IMR-90 (cell line): ENCODE results near the gene TCF7L1. TPM values are rescaled to one million over a fixed set of nuclear protein-coding genes. Genes with fewer than 3 reads are reported as not detected.

ENCODE experiments used
- ATAC-seq: fragments of 200-7000 bp; cut with Tn5 transposase; 2 replicates; pipeline ENCODE4 v1.9.1; 2020; ENCODE audit warnings: low read depth, mild to moderate bottlenecking, moderate library complexity
- BruUV-seq: library from RNA; stranded (reverse); fragments of 400-500 nt; replicated peaks from 2 replicates; lab custom pipeline; 2021; lab: Mats Ljungman, UMichigan
- CTCF ChIA-PET: fragments of 300-600 bp; formaldehyde crosslinking; extraction: SDS; loops from one replicate; lab custom pipeline; 2021; ENCODE audit warnings: antibody characterized with exemption; lab: Yijun Ruan, JAX
- POLR2A ChIA-PET: fragments of 300-600 bp; sonication (Branson Sonifier 250); formaldehyde crosslinking; loops from one replicate; lab custom pipeline; 2022; ENCODE audit warnings: antibody characterized with exemption; ENCODE audit not compliant: unreplicated experiment; lab: Charles Lee
- DNase-seq: peaks from one replicate; pipeline ENCODE4 v3.0.0; 2013
- H2AFZ ChIP-seq: replicated peaks from 2 replicates; pipeline ENCODE3; 2013; ENCODE audit warnings: low read length, mild to moderate bottlenecking; ENCODE audit not compliant: poor library complexity
- H2AK5ac ChIP-seq: 2 replicates; pipeline ENCODE4 v1.6.1; 2013; ENCODE audit warnings: low read depth, low read length, inconsistent platforms
- H2AK9ac ChIP-seq: replicated peaks from 2 replicates; pipeline ENCODE3; 2013; ENCODE audit warnings: mild to moderate bottlenecking, low read depth, low read length, moderate library complexity; ENCODE audit not compliant: poor library complexity
- H2BK120ac ChIP-seq: 2 replicates; pipeline ENCODE4 v1.6.1; 2013; ENCODE audit warnings: low read depth, low read length, inconsistent platforms
- H2BK15ac ChIP-seq: 3 replicates; pipeline ENCODE4 v1.6.1; 2013; ENCODE audit warnings: low read depth, low read length, inconsistent platforms
- H2BK20ac ChIP-seq: 2 replicates; pipeline ENCODE4 v1.6.1; 2013; ENCODE audit warnings: low read depth, mild to moderate bottlenecking, inconsistent platforms, low read length, moderate library complexity
- H2BK5ac ChIP-seq: 2 replicates; pipeline ENCODE4 v1.6.1; 2013; ENCODE audit warnings: mild to moderate bottlenecking, low read depth, low read length, inconsistent platforms; ENCODE audit not compliant: poor library complexity, severe bottlenecking
- H3K14ac ChIP-seq: replicated peaks from 2 replicates; pipeline ENCODE4 v1.6.1; 2013; ENCODE audit warnings: low read depth, low read length, inconsistent platforms
- H3K18ac ChIP-seq: 2 replicates; pipeline ENCODE4 v1.6.1; 2013; ENCODE audit warnings: low read depth, low read length, control low read depth
- H3K23ac ChIP-seq: 2 replicates; pipeline ENCODE4 v1.6.1; 2013; ENCODE audit warnings: low read depth, low read length, inconsistent platforms
- H3K27ac ChIP-seq: 2 replicates; pipeline ENCODE4 v1.5.1; 2013; ENCODE audit warnings: mild to moderate bottlenecking, control low read depth, low read length; ENCODE audit not compliant: insufficient read depth
- H3K27me3 ChIP-seq: 2 replicates; pipeline ENCODE4 v1.6.1; 2013; ENCODE audit warnings: low read length; ENCODE audit not compliant: control insufficient read depth, insufficient read depth
- H3K36me3 ChIP-seq: 2 replicates; pipeline ENCODE4 v1.6.1; 2013; ENCODE audit warnings: low read length, mixed read lengths; ENCODE audit not compliant: control insufficient read depth, insufficient read depth
- H3K4ac ChIP-seq: 2 replicates; pipeline ENCODE4 v1.6.1; 2013; ENCODE audit warnings: low read depth, low read length, inconsistent platforms
- H3K4me1 ChIP-seq: 2 replicates; pipeline ENCODE4 v1.6.1; 2013; ENCODE audit warnings: low read length, mixed read lengths; ENCODE audit not compliant: control insufficient read depth, insufficient read depth
- H3K4me2 ChIP-seq: 2 replicates; pipeline ENCODE4 v1.6.1; 2013; ENCODE audit warnings: low read depth, mild to moderate bottlenecking, control low read depth, low read length, moderate library complexity
- H3K4me3 ChIP-seq: 2 replicates; pipeline ENCODE4 v1.5.1; 2013; ENCODE audit warnings: low read depth, mild to moderate bottlenecking, control low read depth, low read length, moderate library complexity; ENCODE audit not compliant: insufficient read depth
- H3K56ac ChIP-seq: 2 replicates; pipeline ENCODE4 v1.6.1; 2013; ENCODE audit warnings: low read length, inconsistent platforms; ENCODE audit not compliant: insufficient read depth; ENCODE audit errors: extremely low read depth
- H3K79me1 ChIP-seq, 2 experiments: 2 replicates each; pipeline ENCODE4 v1.6.1; 2013; ENCODE audit warnings: low read length in 2 of 2, inconsistent platforms in 1 of 2, low read depth in 1 of 2
- H3K9ac ChIP-seq: 2 replicates; pipeline ENCODE4 v1.6.1; 2013; ENCODE audit warnings: low read depth, low read length, control low read depth
- H3K9me1 ChIP-seq: 2 replicates; pipeline ENCODE4 v1.6.1; 2013; ENCODE audit warnings: low read length, inconsistent platforms; ENCODE audit not compliant: insufficient read depth
- H3K9me3 ChIP-seq: 2 replicates; pipeline ENCODE4 v1.6.1; 2013; ENCODE audit warnings: low read length; ENCODE audit not compliant: control insufficient read depth, insufficient read depth
- H4K20me1 ChIP-seq: 2 replicates; pipeline ENCODE4 v1.6.1; 2013; ENCODE audit warnings: low read length, inconsistent platforms; ENCODE audit not compliant: insufficient read depth
- H4K5ac ChIP-seq: 2 replicates; pipeline ENCODE4 v1.6.1; 2013; ENCODE audit warnings: mild to moderate bottlenecking, low read depth, low read length, control low read depth
- H4K8ac ChIP-seq, 2 experiments: 2 replicates each; pipeline ENCODE4 v1.6.1; 2013; ENCODE audit warnings: low read depth in 2 of 2, low read length in 2 of 2, control low read depth in 1 of 2, inconsistent platforms in 1 of 2
- H4K91ac ChIP-seq: 2 replicates; pipeline ENCODE4 v1.6.1; 2013; ENCODE audit warnings: low read depth, low read length, inconsistent platforms; ENCODE audit not compliant: insufficient read depth
- BHLHE40 ChIP-seq: fragments of 150-350 bp; IDR thresholded peaks from 2 replicates; pipeline ENCODE4 v1.6.1; 2016; ENCODE audit warnings: mild to moderate bottlenecking, low read depth, low read length
- CEBPB ChIP-seq: IDR thresholded peaks from 2 replicates; pipeline ENCODE4 v1.6.1; 2012; ENCODE audit warnings: low read depth, low read length, improper control_type of control experiment
- CTCF ChIP-seq: conservative IDR thresholded peaks from 2 replicates; pipeline ENCODE4 v1.5.1; 2012; ENCODE audit warnings: mild to moderate bottlenecking, low read depth, low read length, improper control_type of control experiment
- ELK1 ChIP-seq: fragments of 150-350 bp; IDR thresholded peaks from 2 replicates; pipeline ENCODE4 v1.6.1; 2016; ENCODE audit warnings: low read depth, mild to moderate bottlenecking, low read length, moderate library complexity, borderline replicate concordance
- FOS ChIP-seq: fragments of 150-350 bp; IDR thresholded peaks from 2 replicates; pipeline ENCODE4 v1.6.1; 2016; ENCODE audit warnings: low read depth, low read length
- MAFK ChIP-seq: IDR thresholded peaks from 2 replicates; pipeline ENCODE4 v1.6.1; 2012; ENCODE audit warnings: low read depth, low read length, improper control_type of control experiment
- MAZ ChIP-seq: IDR thresholded peaks from 2 replicates; pipeline ENCODE4 v1.6.1; 2012; ENCODE audit warnings: low read depth, mild to moderate bottlenecking, low read length, improper control_type of control experiment, moderate library complexity, borderline replicate concordance
- NFE2L2 ChIP-seq: fragments of 150-350 bp; IDR thresholded peaks from 2 replicates; pipeline ENCODE4 v1.6.1; 2016; ENCODE audit warnings: low read depth, mild to moderate bottlenecking, low read length
- POLR2A ChIP-seq: IDR thresholded peaks from 2 replicates; pipeline ENCODE4 v1.6.1; 2012; ENCODE audit warnings: mild to moderate bottlenecking, low read depth, low read length
- RCOR1 ChIP-seq: IDR thresholded peaks from 2 replicates; pipeline ENCODE4 v1.6.1; 2012; ENCODE audit warnings: mild to moderate bottlenecking, low read length, improper control_type of control experiment; ENCODE audit not compliant: insufficient replicate concordance
- RFX5 ChIP-seq: IDR thresholded peaks from 2 replicates; pipeline ENCODE4 v1.8.0; 2012; ENCODE audit warnings: low read depth, mild to moderate bottlenecking, low read length, moderate library complexity
- USF2 ChIP-seq: fragments of 150-350 bp; IDR thresholded peaks from 2 replicates; pipeline ENCODE4 v1.6.1; 2017; ENCODE audit warnings: mild to moderate bottlenecking, antibody characterized with exemption, low read length, low read depth
- WGBS, 2 experiments: methylation state at CpG; one replicate each; pipeline versions ENCODE4 v1.1.5 to v1.1.7; 2013; ENCODE audit warnings: missing lambda C conversion rate in 2 of 2; ENCODE audit not compliant: insufficient read length in 1 of 2; ENCODE audit errors: extremely low coverage in 2 of 2; 5-methylcytosine and 5-hydroxymethylcytosine counted together
- dilution Hi-C: fragments of 300-500 bp; cut with HindIII; formaldehyde crosslinking; loops from one replicate; pipeline ENCODE4 v1.14.3; 2018; ENCODE audit warnings: low sequenced_read_pairs; ENCODE audit not compliant: unreplicated experiment
- in situ Hi-C: fragments of 300-500 bp; cut with MboI; formaldehyde crosslinking; loops from 3 replicates; pipeline ENCODE4 v1.14.3; 2019; ENCODE audit warnings: low sequenced_read_pairs, inconsistent platforms, mixed read lengths
- intact Hi-C: fragments of 100-400 bp; cut with micrococcal nuclease; formaldehyde crosslinking; loops from 2 replicates; pipeline ENCODE4 v1.10.0; 2022
- polyA plus RNA-seq, 3 experiments: library from polyadenylated mRNA; depleted of rRNA; stranded (reverse); fragments of >200 nt; gene quantifications; 2 replicates each; pipeline ENCODE4 v1.2.3, GENCODE V29; 2012; ENCODE audit warnings: low replicate concordance in 1 of 3
- total RNA-seq: library from RNA; depleted of rRNA; stranded (reverse); fragments of >200 nt; gene quantifications from 2 replicates; pipeline ENCODE4 v1.2.3, GENCODE V29; 2012

The TCF7L1 gene
- total and polyA plus RNA-seq, 2 of the 4 experiments (the other 2 are of a cell fraction), result 0.72 to 11.1 TPM

GRCh38 chr2:85277416-85278158 is 144.4 kb downstream of the TCF7L1 start:
- Histone ChIP-seq H4K20me1 (peaks cover 13% of the 10 kb centered on the region), H3K4me3 (no peak overlapping the region), H4K5ac (peak overlapping the region; percentile 71), H2AK9ac (peak overlapping the region; percentile 96), H2BK20ac (peak overlapping the region; percentile 80), H2BK120ac (peak overlapping the region; percentile 96), H3K4me2 (peak overlapping the region; percentile 68), H3K36me3 (no peaks in the 10 kb centered on the region), H4K91ac (peak overlapping the region; percentile 98), H3K4me1 (peaks cover 36% of the 10 kb centered on the region), H3K23ac (peak overlapping the region; percentile 89), H3K9me3 (no peaks in the 10 kb centered on the region), H2AFZ (peak overlapping the region; percentile 80), H3K27me3 (no peaks in the 10 kb centered on the region), H3K79me1 (peaks cover 12 to 80% of the 10 kb centered on the region in 2 experiments; a peak in 3 of 4 replicates), H3K18ac (peak overlapping the region; percentile 79), H2AK5ac (peak overlapping the region; percentile 89), H3K9ac (peak overlapping the region; percentile 16), H3K14ac (peak overlapping the region; percentile 80), H4K8ac (peak overlapping the region; percentile 50 to 96), H3K9me1 (peaks cover 40% of the 10 kb centered on the region), H3K56ac (peak overlapping the region; percentile 64), H2BK5ac (peak overlapping the region; percentile 88), H3K4ac (peak overlapping the region; percentile 96), H3K27ac (peak overlapping the region; percentile 87), H2BK15ac (peak overlapping the region; percentile 74; the same call in 2 of the 3 replicates)
- intact Hi-C loops, result no loop called here
- BruUV-seq, result no TSS peak
- ATAC-seq (peak; percentile 89), DNase-seq (peak; percentile 89)
- ChIA-PET POLR2A (no interaction called here), CTCF (interaction anchor here (1.3 to 1.4 kb wide), 2 partner anchors 145 to 211 kb away, joined by 7 to 10 read pairs; partner anchors contain the start of gene TCF7L1)
- dilution Hi-C loops, result no loop called here
- WGBS, 2 experiments, result 5% methylated on average over 6 of the region's 15 CpGs; no CpG with 5 or more reads in 1 of the 2 experiments
- in situ Hi-C loops, result loop anchor here (25.0 kb wide), 1 partner anchor 790 kb away; no protein-coding TSS in a partner anchor
- TF ChIP-seq RFX5, result no peak
- no peak for TF ChIP-seq POLR2A
- TF ChIP-seq MAZ, result peak; percentile 56; the same call in 1 of the 2 replicates
- no peak for TF ChIP-seq MAFK
- no peak for TF ChIP-seq FOS
- no peak for TF ChIP-seq ELK1
- no peak for TF ChIP-seq RCOR1
- no peak for TF ChIP-seq NFE2L2
- peak; percentile 6; the same call in 1 of the 2 replicates for TF ChIP-seq BHLHE40
- TF ChIP-seq USF2, result no peak
- no peak for TF ChIP-seq CEBPB
- no peak for TF ChIP-seq CTCF
